HG03108 (cell line): ENCODE data around the gene ZNF502.

Experiments used
- ATAC-seq: cut with Tn5 transposase; IDR thresholded peaks from one replicate; pipeline ENCODE4 v1.9.1; 2021; ENCODE audit warnings: moderate library complexity; ENCODE audit not compliant: unreplicated experiment

ZNF502 gene

GRCh38 chr3:44764248-44764647 lies 51.8 kb downstream of the ZNF502 start:
- ATAC-seq, result no peak

GRCh38 chr3:44771424-44772098 lies 59.1 kb downstream of the ZNF502 start:
- no peak for ATAC-seq

DNA sequence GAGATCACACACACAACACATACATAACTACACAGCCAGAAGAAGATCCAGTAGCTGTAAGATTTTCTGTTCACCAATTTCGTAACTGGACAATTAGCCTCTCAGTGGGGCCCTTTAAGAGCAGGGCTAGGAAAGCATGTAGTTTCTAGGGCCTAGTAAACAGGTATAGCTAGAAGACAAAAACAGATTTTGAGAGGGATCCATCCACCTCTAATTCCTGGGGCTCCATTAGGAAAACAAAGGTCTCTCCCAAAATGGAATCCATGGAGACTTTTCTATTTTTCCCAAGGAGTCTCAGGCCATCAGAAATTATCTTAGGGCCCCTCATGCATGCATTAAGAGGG lies 59.6 kb downstream of the ZNF502 start:
- ATAC-seq, result no peak
